Stimulated activated CD8-positive, alpha-beta memory T cell treated with anti-CD3 and anti-CD28 coated beads, Interleukin-15, amount 100 ng/mL, for 4 hours (primary cell): ENCODE measurements around the gene LTBP3.

Source experiments
- DNase-seq, 2 donors: peaks; one replicate each; pipeline ENCODE4 v3.0.0-alpha.2; 2020; ENCODE audit warnings: low read depth in 2 of 2

Gene LTBP3

DNA sequence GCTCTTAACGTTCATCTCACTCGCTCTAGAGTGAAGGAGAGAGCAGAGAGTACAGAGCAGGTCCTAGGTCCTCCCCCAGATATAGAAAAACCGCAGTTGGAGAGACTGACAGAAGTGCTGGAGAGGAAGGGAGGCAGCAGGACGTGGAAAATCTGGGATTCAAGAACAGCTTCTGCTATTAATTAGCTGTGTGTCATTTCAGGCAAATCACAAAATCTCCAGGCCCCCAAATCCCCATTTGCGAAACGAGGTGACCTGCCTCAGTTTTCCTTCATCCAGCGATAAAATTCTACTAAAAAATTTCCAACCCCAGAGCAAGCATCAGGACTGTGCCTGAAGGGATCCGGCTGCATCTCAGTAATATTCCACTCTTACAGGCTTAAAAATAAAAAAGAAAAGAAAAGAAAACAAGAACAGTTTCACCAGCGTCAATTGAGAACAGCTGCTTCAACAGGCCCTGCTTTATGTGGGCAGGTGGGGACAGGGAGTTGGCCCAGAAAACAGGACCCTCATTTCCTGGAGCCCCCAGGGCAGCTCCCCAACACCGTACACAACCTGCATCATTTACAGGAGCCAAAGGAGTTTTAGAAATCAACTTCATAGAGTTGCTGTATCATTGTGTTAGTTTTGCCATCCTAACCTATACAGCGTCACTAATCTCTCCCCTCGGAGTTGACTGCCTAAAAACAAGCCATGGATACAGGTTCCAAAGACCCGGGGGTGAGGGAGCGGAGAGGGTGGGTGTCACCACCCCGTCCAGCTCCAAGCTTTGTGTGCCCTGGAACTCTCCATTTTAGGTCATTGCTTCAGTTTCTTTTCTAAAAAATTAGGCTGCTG lies 61.6 kb downstream of the LTBP3 start:
- DNase-seq, result no peak

DNA sequence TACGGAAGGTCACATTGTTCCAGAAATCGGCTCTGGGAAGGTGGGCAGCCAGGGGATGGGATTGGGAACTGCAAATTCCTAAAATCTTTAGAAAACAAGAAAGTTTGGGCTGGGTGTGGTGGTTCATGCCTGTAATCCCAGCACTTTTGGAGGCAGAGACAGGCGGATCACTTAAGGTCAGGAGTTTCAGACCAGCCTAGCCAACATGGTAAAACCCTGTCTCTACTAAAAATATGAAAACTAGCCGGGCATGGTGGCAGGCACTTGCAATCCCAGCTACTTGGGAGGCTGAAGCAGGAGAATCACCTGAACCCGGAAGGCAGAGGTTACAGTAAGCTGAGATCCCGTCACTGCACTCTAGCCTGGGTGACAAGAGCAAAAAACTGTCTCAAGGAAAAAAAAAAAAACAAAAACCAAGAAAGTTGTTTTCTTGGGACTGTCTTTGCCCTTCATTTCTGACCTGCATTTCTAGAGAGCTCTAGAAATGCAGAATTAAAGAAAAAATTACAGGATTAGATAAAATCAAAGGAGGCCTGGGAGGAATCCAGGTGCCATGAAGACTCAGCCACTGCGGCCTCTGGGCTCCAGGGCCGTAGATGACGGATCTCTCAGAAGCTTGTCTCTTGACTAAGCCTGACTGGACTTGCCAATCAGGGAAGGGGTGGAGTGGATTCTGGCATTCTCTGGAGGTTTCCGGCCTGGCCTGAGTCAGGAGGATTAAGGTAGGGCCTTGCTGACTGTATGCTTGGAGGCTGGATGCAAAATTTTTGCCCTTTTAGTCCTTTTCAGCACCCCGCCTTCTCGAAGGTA lies 64.6 kb downstream of the LTBP3 start:
- DNase-seq, result no peak

DNA sequence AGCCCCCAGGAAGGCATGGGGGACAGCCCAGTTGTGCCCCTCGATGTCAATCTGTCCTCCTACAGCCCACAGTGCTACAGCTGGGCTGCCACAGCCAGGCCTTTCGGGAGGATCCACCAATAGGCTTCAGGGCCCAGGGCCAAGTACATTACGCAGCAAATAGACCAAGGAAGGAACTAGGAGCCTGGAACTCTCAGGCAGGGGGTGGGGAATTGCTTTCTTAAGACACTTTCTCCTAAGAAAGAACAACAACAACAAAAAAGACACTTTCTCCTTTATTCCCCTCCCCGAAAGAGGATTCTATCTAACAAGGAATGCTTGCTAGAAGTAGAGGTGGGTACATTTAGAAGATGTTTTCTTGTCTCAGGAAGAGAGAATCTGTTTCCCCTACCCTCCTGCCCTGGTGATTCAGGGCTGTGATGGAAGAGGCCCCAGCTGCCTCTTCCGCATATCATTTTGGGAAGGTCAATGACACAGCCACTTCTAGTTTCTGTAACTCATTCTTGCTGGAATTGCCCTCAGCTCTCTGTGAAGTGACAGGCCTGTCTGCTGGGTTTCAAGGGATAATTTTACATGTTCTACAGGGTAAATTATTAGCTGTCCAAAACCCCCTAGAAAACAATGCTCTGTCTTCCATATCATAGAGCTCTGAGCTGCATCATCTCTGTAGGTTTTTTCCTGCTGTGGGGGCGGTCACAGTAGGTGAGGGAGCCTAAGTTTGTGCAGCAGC lies 65.4 kb downstream of the LTBP3 start:
- no peak for DNase-seq

DNA sequence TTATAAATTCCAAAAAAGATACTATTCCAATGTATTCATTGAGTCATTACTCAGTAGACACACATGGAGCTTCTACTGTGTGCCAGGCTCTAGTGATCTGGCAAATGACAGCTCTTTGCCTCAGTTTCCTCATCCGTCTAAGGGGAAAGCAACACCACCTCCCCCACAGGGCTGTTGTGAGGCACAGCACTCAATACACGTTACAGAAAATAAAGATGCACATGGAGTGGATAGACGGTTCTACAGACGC lies 65.8 kb downstream of the LTBP3 start:
- DNase-seq, result no peak

DNA sequence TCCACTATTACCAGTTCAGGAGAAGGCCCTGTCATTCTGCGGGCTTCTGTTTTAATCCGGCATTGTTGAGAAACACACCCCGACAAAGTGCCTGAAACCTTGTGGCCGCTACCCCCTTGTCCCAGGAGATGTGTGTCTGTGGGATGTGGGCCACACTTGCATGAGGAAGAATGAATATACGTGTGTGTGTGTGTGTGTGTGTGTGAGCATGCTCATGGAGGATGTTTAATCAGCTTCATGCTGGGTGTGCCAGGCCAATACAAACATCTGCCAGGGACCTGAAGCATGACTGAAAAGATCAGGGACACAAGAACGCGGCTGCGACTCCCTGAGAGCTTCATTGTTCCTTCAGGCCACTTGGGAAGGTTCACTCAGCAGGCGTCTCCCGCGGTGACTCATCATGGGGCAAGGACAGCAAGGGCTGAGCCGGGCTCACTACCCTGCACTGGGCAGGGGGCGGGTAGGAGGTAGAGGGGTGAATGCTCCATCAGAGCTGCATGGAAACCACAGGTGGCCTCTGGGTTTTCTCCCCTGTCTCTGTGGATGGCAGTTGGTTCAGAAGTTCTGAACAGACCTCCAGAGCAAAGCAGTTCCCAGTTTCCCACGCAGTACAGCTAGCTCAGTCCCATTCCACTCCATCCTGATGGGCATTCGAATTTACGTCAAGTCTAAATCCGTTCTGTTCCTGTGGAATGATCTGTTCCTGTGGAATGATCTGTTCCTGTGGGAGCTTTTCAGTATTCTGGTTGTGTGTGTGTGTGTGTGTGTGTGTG lies 66.4 kb downstream of the LTBP3 start:
- DNase-seq, result no peak

DNA sequence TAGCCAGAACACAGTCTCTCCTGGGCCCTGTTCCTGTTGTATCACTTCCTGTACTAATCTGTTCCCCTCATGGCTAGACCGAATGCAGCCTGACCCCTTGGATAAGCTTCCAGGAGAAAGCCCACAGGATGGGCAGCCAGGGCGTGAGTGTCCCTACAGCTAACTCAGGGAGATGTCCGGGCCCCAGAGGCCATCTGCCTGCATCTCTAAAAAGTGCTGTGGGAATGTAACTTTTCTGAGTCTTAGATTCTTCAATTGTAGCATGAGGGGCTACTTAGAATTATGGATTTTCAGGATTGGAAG lies 67.0 kb downstream of the LTBP3 start:
- DNase-seq, result no peak

DNA sequence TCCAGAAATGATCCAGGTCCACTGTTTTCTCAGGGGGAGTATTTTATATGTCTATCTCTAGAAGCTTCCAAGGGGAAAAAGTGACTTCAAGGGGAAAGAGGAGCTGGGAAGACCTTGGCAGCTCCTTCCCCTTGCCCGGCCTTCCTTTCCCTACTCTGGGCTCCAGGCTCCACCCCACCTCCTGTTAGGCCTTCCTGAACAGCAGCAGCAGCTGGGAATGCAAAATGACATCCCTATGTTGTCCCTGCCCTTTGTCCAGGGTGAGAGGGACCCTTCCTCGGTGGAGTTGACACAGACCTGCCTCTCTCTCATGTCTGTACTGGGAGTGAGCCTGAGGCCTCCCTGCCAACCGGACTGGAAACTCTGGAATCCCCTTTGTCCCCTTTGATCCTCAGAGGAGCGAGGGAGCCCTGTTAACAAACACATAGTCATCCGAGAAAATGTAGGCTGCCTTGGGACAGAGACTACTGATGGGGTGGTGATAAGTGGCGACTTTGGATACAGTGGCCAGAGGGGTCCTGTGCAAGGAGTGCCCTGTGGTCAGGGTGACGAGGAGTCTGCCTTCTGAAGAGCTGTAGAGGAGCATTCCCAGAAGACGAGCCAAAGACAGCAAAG lies 68.3 kb downstream of the LTBP3 start:
- no peak for DNase-seq

DNA sequence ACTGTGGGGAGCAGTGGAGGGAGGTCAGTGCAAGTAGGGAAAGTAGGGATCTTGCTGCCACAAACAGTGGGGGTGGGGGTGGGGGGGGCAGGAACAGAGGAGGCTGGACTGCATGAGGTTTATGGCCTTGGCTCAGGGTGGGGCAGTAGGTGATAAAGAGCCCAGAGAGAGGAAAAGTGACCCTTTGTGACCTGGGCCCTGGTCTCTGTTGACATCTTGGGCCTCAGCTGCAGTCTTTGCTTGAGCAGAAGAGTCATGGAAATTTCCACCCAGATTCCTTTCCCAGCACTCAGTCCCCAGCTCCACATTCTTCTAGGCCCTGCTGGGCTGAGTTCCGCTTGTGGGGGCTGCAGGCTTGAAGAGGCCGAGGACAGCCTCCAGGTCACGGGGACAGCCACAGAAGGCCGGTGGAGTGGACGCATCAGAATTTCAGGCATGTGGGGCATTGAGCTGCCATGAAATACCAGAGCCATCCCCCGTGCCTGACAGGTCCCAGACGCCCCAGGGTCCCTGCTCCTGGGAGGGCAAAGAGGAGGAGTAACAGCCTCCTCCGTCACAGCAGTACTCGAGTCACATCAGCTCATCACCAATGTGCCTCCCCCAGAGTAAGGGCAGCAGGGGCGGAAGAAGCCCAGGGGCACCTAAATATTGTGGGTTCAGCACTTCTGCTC lies 69.0 kb downstream of the LTBP3 start:
- DNase-seq, result no peak
